NCI-H1417 (cell line): ENCODE data around the gene AKAP13.
"Not testable (repeated sequence)": the region's sequence is repeated elsewhere in the genome, so short reads cannot be mapped to it uniquely, and the experiment has no call there.

Source experiments
- DNase-seq, 3 experiments: peaks; one replicate each; lab custom pipeline; 2025; lab: John Stamatoyannopoulos, UW

The AKAP13 gene

DNA sequence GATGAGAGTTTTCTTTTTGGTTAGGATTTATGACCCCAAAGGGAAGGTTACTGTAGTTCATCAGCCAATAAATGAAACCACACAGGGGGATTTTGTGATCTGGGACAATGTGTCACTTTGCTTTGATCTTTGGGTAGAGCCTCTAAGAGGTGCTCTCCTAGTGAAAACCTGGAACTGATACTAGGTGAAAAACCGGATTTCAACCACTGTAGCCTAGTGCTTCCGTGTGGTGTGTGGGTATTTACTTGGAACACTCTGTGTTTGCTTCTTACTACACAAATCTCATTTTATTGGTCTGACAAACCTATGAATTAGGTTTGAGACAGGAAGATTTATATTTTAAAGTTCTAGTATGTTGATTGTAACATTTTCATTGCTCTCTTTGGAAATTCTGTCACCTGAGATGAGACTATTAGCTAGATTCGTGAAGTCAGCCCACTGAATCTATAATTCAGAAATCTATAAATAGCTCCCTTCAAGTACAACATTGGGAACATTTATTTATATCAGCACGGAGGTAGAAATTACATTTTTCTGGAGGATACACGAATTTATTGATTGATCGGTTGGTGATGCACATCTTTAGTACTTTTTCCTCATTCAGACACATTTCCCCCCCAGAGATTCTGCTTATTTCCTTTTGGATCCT lies 119.8 kb downstream of the AKAP13 start:
- no peak for DNase-seq

DNA sequence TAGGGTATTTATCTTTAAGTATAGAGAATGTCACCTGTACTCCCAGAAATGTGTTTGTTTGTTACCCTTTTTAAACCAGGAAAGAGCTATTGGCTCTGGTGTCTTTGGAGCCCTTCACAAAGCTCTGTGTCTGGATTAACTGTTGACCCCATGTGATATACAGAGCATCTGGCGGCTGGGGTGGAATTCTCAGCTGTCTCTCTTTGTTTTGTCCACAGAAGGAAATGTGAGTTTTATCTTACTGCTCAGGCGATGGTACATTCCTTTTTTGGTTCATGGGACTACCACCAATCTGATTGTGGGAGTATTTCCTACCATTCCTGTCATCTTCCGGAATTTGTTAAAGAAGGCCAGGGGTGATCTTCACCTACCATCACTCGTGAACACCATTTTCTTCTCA lies 120.3 kb downstream of the AKAP13 start:
- DNase-seq = peak in 1 of 3 experiments; percentile 15

DNA sequence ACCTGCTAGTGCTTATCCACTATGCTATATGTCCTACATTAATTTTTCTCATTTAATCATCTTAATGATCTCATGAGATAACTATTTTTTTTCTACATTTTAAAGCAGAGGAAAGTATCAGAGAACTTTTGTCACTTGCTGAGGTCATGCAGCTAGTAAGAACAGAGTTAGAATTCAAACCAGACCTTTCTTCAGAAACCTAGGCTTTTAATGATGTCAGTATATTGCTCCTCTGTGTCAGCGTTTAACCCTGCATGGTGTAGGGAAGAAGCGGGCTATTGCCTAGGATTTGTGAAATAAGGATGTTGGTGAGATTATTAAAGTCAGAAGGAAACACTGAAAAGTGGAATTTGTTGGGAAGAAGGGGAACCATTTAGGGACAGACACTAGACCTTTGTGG lies 121.2 kb downstream of the AKAP13 start:
- DNase-seq = no peak

DNA sequence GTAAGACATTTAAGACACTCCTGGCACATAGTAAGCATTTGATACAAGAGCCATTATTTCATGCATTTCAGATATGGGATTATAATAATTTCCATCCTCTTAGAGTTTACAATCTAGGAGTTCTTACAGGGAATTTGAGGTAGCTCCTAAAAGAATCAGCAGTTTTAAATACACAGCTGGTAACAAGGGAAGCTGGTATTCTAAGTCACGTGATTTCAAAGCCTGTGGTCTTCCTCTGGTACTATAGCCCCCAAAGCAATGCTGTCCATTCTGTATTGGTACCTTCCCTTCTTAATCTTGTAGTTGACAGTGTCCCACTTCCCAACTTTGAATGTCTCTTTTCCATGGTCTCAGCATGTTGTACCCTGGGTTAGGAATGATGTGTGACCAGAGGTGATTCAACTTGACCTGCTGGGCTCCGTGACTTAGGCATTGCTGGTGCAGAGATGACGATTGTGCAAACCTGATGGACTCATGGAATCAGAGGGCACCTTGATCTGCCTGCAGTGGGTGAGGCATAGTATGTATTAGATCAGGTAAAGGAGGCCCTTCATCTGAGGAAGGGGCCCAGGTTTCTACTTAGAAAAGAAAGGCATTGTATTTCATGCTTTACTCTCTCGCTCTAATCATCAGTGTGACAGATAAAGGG lies 122.9 kb downstream of the AKAP13 start:
- DNase-seq = no peak

DNA sequence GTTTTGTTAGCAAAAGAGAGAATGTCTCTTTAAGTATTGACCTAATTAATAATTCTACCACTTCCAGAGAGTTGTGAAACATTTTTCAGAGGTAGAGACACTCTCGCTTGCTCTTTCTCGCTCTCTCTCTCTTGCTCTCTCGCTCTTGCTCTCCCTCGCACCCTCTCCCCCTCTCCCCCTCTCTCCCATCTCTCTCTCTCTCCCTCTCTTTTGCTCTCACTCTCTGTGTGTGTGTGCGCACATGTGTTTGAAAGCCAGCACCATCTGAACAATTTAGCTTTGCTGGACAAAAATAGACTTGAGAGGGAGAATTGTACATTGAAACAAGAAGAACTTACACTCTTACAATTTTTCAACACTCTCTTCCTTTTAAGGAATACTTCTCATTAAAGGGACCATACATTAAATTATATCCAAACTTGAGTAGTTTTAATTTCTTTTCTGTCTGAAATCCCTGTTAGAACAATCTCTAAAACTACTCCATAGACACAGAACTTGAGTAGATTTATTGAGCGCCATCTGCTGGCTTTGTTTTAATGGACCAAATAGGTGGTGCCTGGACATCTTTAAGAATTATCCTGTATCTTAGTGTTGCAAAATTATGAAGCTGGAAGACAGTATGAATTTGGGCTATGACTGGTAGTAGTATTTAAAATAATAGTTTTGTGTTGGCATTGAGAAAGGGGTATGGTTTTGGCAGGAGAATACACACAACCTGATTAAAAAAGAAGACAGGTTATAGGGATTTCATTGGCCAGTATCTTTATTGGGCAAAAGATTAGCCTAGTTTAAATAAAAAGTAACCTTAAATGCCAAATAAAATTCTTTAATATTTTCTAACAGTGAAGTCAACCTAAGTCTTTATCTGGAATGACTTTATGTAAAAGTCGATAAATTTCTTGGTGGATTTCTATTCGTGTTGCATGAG lies 124.6 kb downstream of the AKAP13 start:
- DNase-seq = peak; percentile 36 to 75 (median 44)

DNA sequence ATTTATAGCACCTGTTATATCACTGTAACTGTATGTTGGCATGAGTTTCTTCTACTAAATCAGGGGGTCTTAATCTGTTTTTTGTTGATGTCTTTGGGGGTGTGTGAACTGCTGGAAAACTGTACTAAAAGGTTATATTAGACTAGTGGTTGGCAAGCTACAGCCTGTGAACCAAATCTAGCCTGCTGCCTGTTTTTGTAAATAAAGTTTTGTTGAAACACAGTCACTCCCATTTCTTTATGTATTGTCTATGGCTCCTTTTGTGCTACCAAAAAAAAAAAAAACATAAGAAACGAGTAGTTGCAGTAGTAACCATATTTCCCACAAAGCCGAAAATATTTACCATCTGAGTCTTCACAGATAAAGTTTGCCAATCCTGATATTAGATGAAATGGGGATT lies 126.7 kb downstream of the AKAP13 start:
- DNase-seq = no peak

DNA sequence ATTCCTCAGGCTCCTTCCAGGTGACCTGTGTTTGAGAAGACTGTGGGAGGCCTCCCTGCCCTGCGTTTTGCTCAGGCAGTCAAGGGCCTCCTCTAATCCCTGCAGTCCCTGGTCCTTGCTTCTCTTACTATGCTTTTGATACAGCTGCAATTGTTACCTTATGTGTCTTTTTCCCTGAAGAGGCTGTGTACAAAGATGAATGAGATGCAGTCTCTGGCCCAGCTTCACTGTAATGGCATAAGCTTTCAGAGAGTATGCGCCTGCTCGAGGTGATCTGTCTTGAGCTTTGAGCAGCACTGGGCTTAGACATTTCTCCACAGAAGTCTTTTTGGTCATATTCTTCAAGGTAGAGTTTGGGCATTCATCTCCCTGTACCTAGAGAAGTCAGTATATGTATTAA lies 129.6 kb downstream of the AKAP13 start:
- peak in 1 of 3 experiments; percentile 23 for DNase-seq

DNA sequence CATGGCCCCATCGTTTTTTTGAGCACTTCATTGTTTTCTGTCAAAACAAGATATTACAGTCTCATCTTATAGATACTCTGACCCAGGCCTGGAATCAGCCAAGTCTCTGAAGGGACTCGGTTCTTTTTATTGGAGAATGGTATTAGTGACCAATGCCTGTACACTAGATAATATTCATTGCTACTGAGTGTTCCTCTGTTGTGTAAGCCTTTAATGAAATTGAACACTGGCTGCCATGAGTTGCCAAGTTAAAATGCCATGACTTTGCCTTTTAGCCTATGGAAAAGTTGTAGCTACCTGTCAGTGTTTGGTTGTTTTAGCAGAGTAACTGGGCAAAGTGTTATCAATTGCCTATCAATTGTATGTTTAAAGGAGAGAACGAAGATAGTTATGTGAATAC lies 134.0 kb downstream of the AKAP13 start:
- no peak for DNase-seq

DNA sequence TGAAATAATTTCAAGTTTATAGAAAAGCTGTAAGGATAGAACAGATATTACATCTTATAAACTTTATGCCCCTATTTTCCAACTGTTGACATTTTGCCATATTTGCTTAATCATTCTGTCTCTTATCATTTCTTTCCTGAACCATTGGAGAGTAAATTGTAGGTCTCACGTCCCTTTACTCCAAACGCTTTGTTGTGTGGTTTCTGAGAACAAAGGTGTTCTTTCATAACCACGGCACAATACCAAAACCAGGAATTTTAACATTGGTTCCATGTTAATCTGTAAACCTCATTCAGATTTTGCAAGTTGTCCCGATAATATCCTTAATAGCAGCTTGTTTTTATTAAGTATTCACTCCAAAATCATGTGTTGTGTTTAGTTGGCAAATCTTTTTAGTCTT lies 134.8 kb downstream of the AKAP13 start:
- DNase-seq = no peak

DNA sequence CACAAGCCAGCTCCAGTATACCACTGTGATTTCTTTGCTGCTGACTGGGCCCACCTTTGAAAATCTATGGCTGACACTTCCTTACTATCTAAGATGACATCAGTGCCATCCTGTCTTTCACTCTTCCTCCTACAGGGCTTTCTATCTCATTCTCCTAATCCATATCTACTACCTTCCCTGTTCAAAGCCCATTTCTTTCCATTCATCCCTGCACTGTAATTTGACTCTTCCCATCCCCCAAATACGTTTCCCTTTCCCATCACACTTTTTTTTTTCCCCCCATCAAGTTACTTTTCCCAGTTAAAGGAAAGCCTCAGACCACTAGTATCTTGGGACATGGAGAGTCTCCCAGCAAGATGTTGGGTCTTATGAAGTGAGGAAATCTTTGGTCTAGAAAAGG lies 136.7 kb downstream of the AKAP13 start:
- DNase-seq = no peak

DNA sequence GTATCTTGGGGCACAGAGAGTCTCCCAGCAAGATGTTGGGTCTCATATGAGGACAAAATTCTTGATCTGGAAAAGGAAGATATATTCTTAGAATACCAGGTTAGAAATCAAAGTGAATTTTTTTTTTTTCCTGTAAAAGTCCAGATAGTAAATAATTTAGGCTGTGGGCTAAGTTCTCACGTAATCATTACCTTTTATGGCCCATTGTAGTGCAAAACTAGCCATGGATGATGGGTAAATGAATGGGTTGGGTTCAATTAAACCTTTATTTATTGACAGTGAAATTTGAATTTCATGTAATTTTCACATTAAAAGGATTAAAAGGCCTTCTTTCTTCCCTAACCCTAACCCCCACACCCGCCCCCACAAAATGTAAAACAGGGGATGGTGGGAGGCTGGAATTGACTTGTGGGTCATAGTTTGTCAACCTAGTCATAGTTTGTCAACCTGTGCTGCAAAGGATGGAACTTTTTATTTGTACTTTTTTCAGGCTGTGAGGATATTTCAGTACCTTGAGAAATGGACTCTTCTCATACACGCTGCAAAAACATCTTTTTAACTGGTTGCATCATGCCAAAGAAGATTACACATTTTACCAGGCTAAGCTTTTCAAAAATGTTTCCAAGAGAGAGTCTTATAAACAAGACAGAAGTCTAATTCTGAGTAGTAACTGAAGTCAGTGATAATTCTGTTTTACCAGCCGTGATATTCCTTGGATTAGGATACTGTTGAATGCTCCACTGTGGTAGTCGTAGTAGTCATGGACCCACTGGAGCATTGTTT lies 138.8 kb downstream of the AKAP13 start:
- no peak for DNase-seq

DNA sequence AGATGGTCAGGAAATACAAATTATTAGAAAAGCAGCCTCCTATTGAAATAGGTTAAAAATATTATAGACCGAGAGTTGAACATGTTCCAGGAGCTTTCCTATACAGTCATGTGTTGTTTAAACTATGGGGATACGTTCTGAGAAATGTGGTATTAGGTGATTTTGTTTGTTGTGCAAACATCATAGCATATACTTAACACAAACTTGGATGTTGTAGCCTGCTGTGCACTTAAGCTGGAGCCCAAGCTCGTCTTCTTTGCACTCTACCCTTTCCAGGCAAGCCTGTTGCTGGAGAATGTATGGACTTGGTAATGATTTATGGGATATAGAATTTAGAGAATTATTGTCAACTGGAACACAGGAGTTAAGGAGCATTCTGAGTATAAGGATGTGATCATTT lies 140.2 kb downstream of the AKAP13 start:
- DNase-seq = peak in 2 of 3 experiments; percentile 12 to 64

DNA sequence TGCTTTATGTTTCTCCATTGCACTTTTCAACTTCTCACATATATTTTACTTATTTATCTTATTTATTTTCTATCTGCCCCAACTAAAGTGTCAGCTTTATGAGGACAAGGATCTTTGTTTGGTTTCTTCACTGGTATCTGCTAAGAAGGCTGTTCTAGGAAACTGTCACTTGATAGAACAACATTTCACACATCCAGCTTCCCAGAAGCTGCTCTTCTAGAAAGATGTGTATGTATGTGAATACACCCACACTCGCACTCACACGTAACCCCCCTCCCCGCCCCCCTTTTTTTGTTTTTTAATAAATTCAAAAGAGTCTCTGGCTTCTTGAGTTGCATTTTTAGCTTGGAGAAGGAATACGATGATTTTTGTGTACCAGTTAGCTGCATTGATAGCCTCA lies 143.1 kb downstream of the AKAP13 start:
- no peak for DNase-seq

DNA sequence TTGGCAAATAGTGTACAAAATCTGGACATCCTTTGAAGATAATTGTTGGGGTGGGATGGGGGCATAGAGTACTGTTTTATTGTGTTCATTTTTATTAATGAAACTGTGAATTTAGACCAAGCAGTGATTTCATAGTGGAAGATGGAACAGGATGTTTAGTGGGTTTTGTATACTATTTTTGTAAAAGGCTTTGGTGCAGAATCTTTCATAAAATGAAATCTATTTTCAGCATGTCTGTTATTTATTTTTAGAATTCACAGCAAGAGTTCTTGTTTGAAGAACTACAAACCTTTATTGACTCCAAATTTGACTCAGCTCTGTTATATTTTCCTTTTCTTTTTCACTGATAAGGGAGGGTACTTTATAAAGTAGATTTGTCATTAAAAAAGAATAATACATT lies 145.4 kb downstream of the AKAP13 start:
- DNase-seq = no peak

DNA sequence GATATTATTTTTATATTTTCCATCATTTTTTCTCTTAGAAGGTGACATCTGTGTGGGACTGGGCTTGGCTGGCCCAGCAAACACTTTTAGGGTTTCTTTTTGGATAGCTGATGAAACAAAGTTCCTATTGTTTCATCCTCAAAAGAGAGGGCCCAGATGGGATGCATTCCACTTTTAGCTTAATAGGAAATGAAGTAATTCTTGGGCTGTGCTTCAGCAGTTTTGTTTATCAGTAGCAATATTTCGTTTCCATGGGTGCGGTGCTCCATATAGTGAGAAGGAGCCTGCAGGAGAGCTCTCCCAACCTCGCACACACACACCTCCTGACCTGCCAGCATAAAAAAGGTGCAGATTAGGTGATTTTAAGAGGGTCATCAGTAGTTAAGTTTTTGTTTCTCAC lies 147.5 kb downstream of the AKAP13 start:
- peak in 2 of 3 experiments; percentile 27 to 55 for DNase-seq

DNA sequence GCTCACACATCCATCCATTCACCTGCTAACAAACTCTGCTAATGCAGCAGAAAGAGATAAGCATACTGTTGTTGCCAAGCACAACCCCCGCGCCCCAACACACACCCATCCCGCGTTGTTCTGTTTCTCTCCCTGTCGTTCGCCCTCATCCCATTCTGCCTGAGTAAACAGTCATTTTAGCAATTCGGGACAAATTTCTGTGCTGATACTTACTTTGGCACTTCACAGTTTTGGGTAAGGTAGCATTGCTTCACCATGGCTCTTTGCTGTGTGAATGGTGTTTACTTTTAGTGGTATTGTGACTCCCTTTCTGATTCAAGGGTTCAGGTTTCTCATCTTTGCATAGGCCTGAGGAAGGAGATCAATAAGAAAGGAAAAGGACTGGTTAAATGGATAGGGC lies 149.7 kb downstream of the AKAP13 start:
- no peak for DNase-seq

DNA sequence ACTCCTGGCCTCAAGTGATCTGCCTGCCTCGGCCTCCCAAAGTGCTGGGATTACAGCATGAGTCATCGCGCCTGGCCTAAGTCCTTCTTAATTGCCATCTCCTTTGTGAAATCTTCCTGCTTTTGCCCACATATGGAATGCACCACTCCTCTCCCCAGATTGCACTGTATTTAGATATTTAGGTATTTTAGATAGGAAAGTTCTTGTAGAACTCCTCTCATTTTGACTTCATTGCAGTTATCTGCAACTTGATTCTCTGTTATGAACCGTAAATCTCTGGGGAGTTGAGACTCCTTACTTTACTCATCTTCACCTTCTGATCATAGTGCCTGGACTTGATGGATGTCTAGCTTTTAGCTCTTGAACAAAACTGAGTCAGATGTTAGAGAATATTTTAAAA lies 150.7 kb downstream of the AKAP13 start:
- no peak for DNase-seq

DNA sequence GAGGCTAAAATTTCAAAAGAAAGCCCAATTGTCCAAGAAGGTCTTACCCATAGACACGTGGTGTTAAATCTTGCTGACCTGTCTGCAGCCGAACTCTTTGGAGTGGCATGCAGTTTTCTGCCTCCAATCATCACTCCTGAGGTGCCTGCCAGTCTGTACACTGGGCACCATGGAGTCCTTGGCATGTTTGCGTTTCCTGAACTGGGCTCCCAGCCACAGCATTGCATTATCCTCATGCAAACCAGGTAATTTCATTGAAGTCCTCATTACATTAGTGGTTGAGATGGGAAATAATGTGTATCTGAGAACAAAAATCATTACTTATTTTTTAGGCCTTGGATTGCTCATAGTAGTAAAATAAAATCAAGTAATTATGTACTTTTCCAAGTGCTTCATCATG lies 152.3 kb downstream of the AKAP13 start:
- DNase-seq = peak in 1 of 3 experiments; percentile 20

DNA sequence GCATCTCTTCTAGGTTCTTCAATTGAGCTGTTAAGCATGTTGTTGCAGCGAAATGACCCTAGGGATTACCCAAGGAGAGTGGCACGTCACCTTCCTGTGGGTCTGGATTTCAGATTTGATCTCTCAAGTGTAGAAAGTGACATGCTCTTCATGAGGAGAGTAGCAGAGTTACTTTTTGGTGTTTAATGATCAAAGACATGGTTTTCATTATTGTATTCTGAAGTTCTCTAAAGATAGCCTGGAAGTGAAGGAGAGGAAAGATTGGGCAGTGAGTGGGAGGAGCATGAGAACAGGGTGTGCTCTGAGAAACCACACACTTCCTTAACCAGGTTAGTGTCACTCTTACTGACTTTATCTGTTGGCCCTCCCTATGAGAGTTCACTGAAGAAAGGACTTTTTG lies 153.6 kb downstream of the AKAP13 start:
- DNase-seq = no peak

DNA sequence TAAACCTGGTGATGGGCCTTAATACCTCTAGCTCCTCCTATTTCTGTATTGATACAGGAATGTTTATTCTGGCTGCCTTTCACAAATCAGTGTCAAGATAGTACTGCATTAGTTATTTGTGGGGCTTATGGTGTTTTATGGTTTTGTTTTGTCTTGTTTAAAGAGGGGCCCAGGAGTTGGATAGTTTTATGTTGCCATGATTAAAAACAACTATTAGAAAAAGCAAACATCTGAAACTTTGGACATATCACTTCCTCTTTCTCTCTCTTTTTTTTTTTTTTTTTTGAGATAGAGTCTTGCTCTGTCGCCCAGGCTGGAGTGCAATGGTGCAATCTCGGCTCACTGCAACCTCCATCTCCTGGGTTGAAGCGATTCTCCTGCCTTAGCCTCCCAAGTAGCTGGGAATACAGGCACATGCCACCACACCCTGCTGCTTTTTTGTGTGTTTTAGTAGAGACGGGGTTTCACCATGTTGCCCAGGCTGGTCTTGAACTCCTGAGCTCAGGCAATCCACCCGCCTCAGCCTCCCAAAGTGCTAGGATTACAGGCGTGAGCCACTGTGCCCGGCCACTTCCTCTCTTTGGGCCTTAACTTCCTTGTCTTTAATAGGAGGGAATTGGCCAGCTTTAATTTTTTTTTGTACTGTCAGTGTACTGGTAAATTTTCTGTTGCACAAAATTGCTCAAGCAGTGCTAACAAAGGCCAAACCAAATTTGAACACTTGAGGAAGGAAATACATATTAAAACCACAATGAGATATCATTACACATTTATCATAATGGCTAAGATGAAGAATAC lies 155.3 kb downstream of the AKAP13 start:
- not testable (repeated sequence) for DNase-seq

DNA sequence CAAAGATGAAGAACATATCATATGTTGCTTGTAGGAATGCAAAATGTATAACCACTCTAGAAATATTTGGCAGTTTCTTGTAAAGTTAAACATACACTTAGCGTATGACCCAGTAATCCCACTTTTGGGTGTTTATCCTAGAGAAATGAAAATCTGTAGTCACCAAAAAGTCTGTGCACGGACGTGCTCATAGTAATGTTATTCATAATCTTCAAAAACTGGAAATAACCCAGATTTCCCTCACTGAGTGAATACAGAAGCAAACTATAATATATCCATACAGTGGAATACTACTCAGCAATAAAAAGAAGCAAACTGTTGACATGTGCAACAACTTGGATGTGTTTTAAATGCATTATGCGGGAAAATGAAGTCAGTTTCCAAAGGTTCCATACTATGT lies 155.9 kb downstream of the AKAP13 start:
- DNase-seq = no peak
